Dermis blood vessel endothelial cell (primary cell): ENCODE measurements around the gene KRT74. TPM values are rescaled to one million over a fixed set of nuclear protein-coding genes. Genes with fewer than 3 reads are reported as not detected.

Source experiments
- DNase-seq: peaks from one replicate; pipeline ENCODE4 v3.0.0; 2010
- total RNA-seq: library from RNA; depleted of rRNA; stranded (reverse); fragments of >200 nt; gene quantifications from 2 replicates; pipeline ENCODE4 v1.2.3, GENCODE V29; 2014

KRT74 gene
- total RNA-seq, 1 donor from 2014 or later, result not detected

- no peak for DNase-seq
Observed at GRCh38 chr12:52570511-52570910, 3.1 kb downstream of the KRT74 start.

- DNase-seq, result no peak
Observed at GRCh38 chr12:52568111-52568510, 5.5 kb downstream of the KRT74 start.

GRCh38 chr12:52566847-52567291 is 6.8 kb downstream of the KRT74 start:
- no peak for DNase-seq

DNA sequence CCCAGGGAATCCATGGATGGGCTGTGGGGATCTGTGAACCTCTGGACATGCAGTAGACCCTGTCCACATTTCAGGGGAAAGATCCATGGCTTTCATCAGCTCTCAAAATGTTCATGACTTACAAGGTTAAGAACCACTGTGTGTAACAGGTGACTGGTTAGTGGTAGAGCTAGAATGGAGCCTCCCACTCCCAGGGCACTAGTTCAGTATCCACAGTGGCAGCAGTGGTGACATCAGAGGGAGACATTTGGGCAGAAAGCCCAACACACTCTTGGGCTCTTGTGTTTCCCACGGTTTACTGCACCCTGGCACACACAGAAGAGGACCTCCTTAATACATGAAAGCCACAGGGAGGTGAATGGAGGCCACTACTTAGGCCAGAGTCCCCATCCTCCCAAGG is 9.1 kb downstream of the KRT74 start:
- DNase-seq, result no peak

- DNase-seq, result peak; percentile 21
Observed at GRCh38 chr12:52561880-52562449, 11.7 kb downstream of the KRT74 start.

- no peak for DNase-seq
Observed at GRCh38 chr12:52559979-52560378, 13.7 kb downstream of the KRT74 start.

GRCh38 chr12:52558781-52559445 is 14.7 kb downstream of the KRT74 start:
- no peak for DNase-seq

GRCh38 chr12:52557476-52557875 is 16.2 kb downstream of the KRT74 start:
- no peak for DNase-seq

GRCh38 chr12:52555577-52555976 is 18.1 kb downstream of the KRT74 start:
- DNase-seq, result no peak

DNA sequence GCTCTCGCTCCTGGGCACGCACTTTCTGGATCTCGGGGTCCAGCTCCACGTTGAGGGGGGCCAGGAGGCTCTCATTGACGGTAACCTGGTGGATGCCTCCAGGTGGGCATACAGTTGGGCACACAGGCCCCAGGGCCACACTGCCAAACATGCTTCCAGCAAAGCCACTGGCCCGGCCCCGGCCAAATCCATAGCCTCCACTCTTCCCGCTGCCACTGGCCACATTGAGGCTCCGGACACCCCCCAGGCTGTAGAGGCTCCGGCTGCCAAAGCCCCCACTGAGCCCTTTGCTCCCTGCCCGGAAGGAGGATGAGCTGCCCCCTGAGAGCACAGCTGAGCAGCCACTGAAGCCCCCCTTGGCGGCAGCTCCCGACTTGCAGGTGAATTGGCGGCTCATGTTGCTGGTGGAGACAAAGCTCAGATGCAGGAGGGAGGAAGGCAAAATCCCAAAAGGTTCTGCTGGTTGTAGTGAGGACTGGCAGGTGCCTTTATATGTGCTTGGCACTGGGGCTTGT is 20.9 kb downstream of the KRT74 start, which contains the start of gene KRT71:
Gene KRT71, minus strand, starts transcription at position 465 of the 515 bp plus-strand sequence. Its CDS starts 68 bp downstream, at position 397.
- DNase-seq, result no peak

GRCh38 chr12:52552055-52552454 is 21.6 kb downstream of the KRT74 start:
- no peak for DNase-seq

GRCh38 chr12:52551216-52551865 is 22.3 kb downstream of the KRT74 start:
- no peak for DNase-seq

DNA sequence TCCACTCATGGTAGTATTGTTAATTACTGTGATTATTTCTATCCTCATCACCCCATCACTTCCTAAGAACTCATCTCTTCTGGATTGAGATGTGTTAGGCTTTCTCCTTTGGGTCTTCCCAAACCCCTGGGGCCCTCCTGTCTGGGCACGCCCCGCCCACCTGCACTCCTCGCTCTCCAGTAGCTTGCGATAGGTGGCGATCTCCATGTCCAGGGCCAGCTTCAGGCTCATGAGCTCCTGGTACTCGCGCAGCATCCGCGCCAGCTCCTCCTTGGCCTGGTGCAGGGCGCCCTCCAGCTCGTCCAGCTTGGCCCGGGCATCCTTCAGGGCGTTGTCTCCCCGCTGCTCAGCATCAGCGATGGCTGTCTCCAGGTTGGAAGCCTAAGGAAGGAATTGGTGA is 27.5 kb downstream of the KRT74 start:
- no peak for DNase-seq

DNA sequence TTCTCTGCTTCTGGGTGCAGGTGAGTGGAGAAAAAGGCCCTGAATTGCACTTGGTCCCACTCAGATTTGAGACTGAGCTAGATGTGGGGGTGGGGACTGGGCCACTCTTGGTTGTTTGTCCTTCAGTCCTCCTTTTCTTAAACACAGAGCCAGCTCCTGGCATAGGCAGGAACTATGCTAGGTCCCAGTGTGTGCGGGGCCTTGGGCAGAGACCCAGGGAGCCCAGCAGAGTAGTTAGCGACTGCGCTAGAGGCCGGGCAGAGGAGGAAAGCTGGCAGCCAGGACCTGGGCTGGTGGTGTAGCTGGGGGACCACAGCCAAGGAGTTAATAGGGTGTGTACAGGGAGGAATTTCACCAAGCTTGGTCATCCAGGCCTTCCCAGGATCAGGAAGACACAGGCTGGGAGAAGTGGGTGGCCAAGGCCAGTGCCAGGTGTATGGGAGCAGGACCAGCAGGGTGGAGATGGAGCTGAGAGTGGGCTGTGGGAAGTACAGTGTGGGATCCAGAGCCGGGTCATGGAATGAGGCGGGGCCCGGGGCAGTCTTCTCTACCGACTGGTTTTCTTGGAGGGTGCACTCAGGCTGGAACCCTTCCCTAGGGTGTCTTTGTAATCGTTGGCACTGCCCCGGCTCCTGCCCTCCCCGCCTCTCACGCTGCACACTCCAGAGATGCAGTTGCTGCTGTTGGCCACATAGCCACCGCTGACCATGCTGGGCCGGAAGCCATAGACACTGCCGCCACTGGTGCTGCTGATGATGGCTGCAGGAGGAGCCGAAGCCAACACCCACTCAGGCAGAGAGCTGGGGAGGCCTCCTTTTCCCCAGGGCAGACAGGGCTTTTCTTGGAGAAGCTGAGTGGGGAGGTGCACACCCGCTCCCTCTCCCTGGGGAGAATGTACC is 29.4 kb downstream of the KRT74 start:
- DNase-seq, result no peak

GRCh38 chr12:52542785-52543318 is 30.8 kb downstream of the KRT74 start:
- no peak for DNase-seq

GRCh38 chr12:52542157-52542556 is 31.5 kb downstream of the KRT74 start:
- DNase-seq, result no peak

DNA sequence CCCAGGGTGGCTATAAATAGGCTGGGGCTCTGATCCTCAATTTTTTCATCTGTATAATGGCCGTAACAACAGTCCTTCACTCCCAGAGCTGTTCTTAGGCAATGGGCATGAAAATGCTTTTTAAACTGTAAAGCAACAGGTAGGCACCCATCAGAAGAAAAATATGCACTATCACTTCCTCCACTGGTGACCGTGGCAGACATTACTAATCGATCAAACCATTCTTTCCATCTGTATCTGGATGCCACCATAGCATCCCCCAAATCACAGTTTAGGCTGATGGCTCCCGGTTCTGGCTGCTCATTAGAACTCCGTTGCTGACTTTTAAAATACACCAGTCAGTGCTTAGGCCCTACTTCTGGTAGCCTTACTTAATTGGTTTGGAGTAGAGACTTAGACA is 31.9 kb downstream of the KRT74 start:
- DNase-seq, result no peak

- no peak for DNase-seq
Observed at GRCh38 chr12:52540531-52540930, 33.1 kb downstream of the KRT74 start.

DNA sequence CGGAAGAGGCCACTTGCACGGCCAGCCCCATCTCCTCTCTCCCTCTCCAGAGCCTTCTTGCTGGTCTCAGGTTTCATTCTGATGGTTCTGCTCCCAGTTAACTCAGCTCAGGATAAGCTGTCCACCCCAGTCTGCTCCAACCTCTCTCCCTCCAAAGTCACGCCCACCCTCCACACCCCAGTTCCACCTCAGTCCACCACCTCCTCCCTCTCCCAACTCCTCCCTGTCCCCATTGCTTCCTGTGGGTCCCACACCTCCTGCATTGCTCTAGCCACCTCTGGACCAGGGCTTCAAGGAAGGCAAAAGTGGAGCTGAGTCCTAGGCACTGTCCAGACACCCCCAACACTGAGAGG is 33.8 kb downstream of the KRT74 start:
- no peak for DNase-seq

GRCh38 chr12:52539083-52539820 is 34.4 kb downstream of the KRT74 start:
- DNase-seq, result peak; percentile 44

DNA sequence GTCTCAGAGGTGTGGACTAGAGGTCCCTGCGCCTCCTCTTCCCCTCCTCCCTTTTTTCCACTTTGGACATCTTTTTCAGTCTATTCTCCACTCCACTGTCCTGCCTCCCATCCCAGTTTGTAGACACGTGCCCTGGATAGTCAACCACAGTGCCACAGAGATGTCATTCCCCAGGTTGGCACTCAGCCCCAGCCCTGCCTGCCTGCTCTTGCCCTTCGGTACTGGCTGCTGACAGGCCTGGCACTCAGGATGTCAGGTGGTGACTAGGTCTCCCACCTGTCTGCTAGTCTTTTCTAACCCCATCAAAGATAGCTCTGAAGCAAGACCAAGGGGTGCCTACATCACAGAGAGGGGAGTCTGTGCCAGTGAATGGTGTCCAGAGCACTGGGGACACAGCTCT is 36.5 kb downstream of the KRT74 start:
- no peak for DNase-seq

DNA sequence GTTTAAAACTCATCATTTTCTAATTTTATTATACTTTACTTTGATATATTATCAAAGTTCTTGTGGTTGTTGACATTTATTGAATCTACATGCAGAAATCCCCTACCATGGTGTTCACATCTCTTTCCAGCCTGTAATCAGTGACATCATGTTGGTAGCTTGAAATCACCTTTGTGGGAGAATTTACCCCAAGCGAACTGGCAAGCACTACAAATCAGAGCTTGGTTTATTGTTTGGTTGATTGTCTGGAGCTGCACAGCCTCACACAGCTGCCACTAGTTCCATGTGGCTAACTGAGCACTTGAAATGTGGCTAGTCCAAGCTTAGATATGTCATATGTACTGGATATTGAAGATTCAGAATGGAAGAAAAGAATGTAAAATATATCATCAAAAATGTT is 38.1 kb downstream of the KRT74 start:
- DNase-seq, result no peak
